Lung (tissue), 12 donors: Measurements from ENCODE around the gene FRRS1. TPM values are rescaled to one million over a fixed set of nuclear protein-coding genes. Genes with fewer than 3 reads are reported as not detected.

Source experiments
- ATAC-seq: fragments of 200-7000 bp; cut with Tn5 transposase; one replicate; pipeline ENCODE4 v1.9.1; 2020; ENCODE audit warnings: moderate number of reproducible peaks; ENCODE audit not compliant: insufficient read depth, low FRiP score
- DNase-seq, 3 donors: peaks; one replicate each; pipeline ENCODE4 v3.0.0-alpha.2; 2013 to 2017
- H3K27ac ChIP-seq, 2 donors: one replicate each; pipeline ENCODE4 v1.5.1; 2013; ENCODE audit warnings: mild to moderate bottlenecking in 2 of 2, moderate library complexity in 2 of 2, control low read depth in 1 of 2, inconsistent platforms in 1 of 2, low read depth in 1 of 2, low read length in 1 of 2
- H3K27me3 ChIP-seq, 3 donors: one replicate each; pipeline ENCODE4 v1.5.1; 2013; ENCODE audit warnings: low read length in 2 of 3; ENCODE audit not compliant: control insufficient read depth in 3 of 3, insufficient read depth in 3 of 3
- H3K36me3 ChIP-seq, 4 donors: one replicate each; pipeline ENCODE4 v1.5.1; 2013; ENCODE audit warnings: low read length in 4 of 4, mild to moderate bottlenecking in 1 of 4, moderate library complexity in 1 of 4; ENCODE audit not compliant: control insufficient read depth in 4 of 4, insufficient read depth in 4 of 4
- H3K4me1 ChIP-seq, 5 donors: one replicate each; pipeline ENCODE4 v1.5.1; 2013; ENCODE audit warnings: low read length in 5 of 5, mild to moderate bottlenecking in 2 of 5, moderate library complexity in 1 of 5; ENCODE audit not compliant: control insufficient read depth in 5 of 5, insufficient read depth in 5 of 5
- H3K4me3 ChIP-seq: one replicate; pipeline ENCODE4 v1.5.1; 2013; ENCODE audit warnings: mild to moderate bottlenecking, control low read depth, moderate library complexity
- H3K9ac ChIP-seq, 2 donors: one replicate each; pipeline ENCODE4 v1.5.1; 2013; ENCODE audit warnings: low read length in 2 of 2, control low read depth in 1 of 2; ENCODE audit not compliant: insufficient read depth in 1 of 2
- H3K9me3 ChIP-seq, 4 donors: one replicate each; pipeline ENCODE4 v1.5.1; 2013; ENCODE audit warnings: low read length in 3 of 4, mild to moderate bottlenecking in 1 of 4, moderate library complexity in 1 of 4; ENCODE audit not compliant: control insufficient read depth in 4 of 4, insufficient read depth in 3 of 4
- CTCF ChIP-seq: IDR thresholded peaks from 2 replicates; pipeline ENCODE4 v1.5.1; 2012; ENCODE audit warnings: mild to moderate bottlenecking; ENCODE audit errors: control extremely low read depth, extremely low read depth
- WGBS, 2 donors: extraction: QIAGEN DNeasy Blood & Tissue Kit; methylation state at CpG; one replicate each; pipeline ENCODE4 v1.1.7; 2013; 5-methylcytosine and 5-hydroxymethylcytosine counted together
- polyA plus RNA-seq, 2 donors: library from polyadenylated mRNA; stranded (reverse); fragments of 200-250 nt; gene quantifications; one replicate each; pipeline ENCODE4 v1.2.1, GENCODE V29; 2013
- total RNA-seq, 2 donors: library from RNA; depleted of rRNA in 1 of 2; stranded (reverse); fragments of >200 nt in 1 of 2; gene quantifications; one replicate each; pipeline ENCODE4 v1.2.1, GENCODE V29; 2014 to 2021
- donor health status: control.
- donor health status: control.
- donor health status: Bipolar disorder and iron deficiency.
- donor health status: healthy.
- donor health status: DM: yes; HTN: yes; CAD: no.

The FRRS1 gene
- total and polyA plus RNA-seq, 4 donors: 0.67 to 12.1 (median 7.4) TPM

GRCh38 chr1:99726818-99727217, 39.6 kb downstream of the FRRS1 start:
- H3K27me3 ChIP-seq: no peaks in the 10 kb centered on the region
- H3K27ac ChIP-seq: no peak overlapping the region
- ATAC-seq: no peak
- peaks cover 0 to 2% (median 0%) of the 10 kb centered on the region in 4 donors for H3K36me3 ChIP-seq
- no peak for DNase-seq
- H3K9ac ChIP-seq: no peak overlapping the region
- no peaks in the 10 kb centered on the region for H3K9me3 ChIP-seq
- H3K4me3 ChIP-seq: no peak overlapping the region
- H3K4me1 ChIP-seq: no peaks in the 10 kb centered on the region
- 84 to 92% methylated on average over 2 of the region's 2 CpGs for WGBS, 2 donors
- TF ChIP-seq CTCF: no peak

- 91 to 100% methylated on average over 1 of the region's 1 CpG for WGBS, 2 donors
- H3K27ac ChIP-seq: no peak overlapping the region
- no peak overlapping the region for H3K4me3 ChIP-seq
- no peaks in the 10 kb centered on the region for H3K4me1 ChIP-seq
- DNase-seq (no peak), ATAC-seq (no peak)
- peaks cover 0 to 2% (median 0%) of the 10 kb centered on the region in 4 donors for H3K36me3 ChIP-seq
- no peaks in the 10 kb centered on the region for H3K27me3 ChIP-seq
- H3K9me3 ChIP-seq: no peaks in the 10 kb centered on the region
- H3K9ac ChIP-seq: no peak overlapping the region
- no peak for TF ChIP-seq CTCF
These were observed 40.0 kb downstream of the FRRS1 start for GRCh38 chr1:99726407-99726806.

- no peak overlapping the region for H3K27ac ChIP-seq
- no peak overlapping the region for H3K4me3 ChIP-seq
- TF ChIP-seq CTCF: no peak
- H3K9me3 ChIP-seq: no peaks in the 10 kb centered on the region
- no peak for ATAC-seq
- peaks cover 0 to 2% (median 0%) of the 10 kb centered on the region in 4 donors for H3K36me3 ChIP-seq
- no peaks in the 10 kb centered on the region for H3K27me3 ChIP-seq
- no peak overlapping the region for H3K9ac ChIP-seq
- H3K4me1 ChIP-seq: no peaks in the 10 kb centered on the region
- DNase-seq: no peak
- WGBS, 2 donors: 37 to 54% methylated on average over 4 of the region's 4 CpGs
These were observed 40.4 kb downstream of the FRRS1 start for GRCh38 chr1:99725996-99726395.

- no peak for TF ChIP-seq CTCF
- 95 to 97% methylated on average over 3 of the region's 3 CpGs for WGBS, 2 donors
- no peak overlapping the region for H3K27ac ChIP-seq
- H3K27me3 ChIP-seq: no peaks in the 10 kb centered on the region
- H3K9ac ChIP-seq: no peak overlapping the region
- peaks cover 0 to 1% (median 0%) of the 10 kb centered on the region in 4 donors for H3K36me3 ChIP-seq
- no peaks in the 10 kb centered on the region for H3K9me3 ChIP-seq
- ATAC-seq: no peak
- no peak overlapping the region for H3K4me3 ChIP-seq
- no peak for DNase-seq
- H3K4me1 ChIP-seq: no peaks in the 10 kb centered on the region
These were observed 43.2 kb downstream of the FRRS1 start for GRCh38 chr1:99723251-99723650.
